ENCODE results near the gene SCN9A.

SCN9A gene

GRCh38 chr2:166375736-166376487, at the start of gene SCN9A:
SCN9A (minus strand) TSS chr2:166375944; CDS start chr2:166311756, 64,188 bp downstream.
- ChIA-PET CTCF (interaction anchor here (2.1 kb wide), 1 partner anchor 16 kb away, joined by 7 read pairs; no protein-coding TSS in a partner anchor), POLR2A (no interaction called here)
- TF ChIP-seq, protein P1, sequence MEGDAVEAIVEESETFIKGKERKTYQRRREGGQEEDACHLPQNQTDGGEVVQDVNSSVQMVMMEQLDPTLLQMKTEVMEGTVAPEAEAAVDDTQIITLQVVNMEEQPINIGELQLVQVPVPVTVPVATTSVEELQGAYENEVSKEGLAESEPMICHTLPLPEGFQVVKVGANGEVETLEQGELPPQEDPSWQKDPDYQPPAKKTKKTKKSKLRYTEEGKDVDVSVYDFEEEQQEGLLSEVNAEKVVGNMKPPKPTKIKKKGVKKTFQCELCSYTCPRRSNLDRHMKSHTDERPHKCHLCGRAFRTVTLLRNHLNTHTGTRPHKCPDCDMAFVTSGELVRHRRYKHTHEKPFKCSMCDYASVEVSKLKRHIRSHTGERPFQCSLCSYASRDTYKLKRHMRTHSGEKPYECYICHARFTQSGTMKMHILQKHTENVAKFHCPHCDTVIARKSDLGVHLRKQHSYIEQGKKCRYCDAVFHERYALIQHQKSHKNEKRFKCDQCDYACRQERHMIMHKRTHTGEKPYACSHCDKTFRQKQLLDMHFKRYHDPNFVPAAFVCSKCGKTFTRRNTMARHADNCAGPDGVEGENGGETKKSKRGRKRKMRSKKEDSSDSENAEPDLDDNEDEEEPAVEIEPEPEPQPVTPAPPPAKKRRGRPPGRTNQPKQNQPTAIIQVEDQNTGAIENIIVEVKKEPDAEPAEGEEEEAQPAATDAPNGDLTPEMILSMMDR (IDR thresholded peaks at IDR 0.05; ENCODE audit: control extremely low read depth, extremely low read depth, low read depth, missing control alignments), result no peak
- DNase-seq (ENCODE audit: extremely low spot score), result peak; percentile 15

DNA sequence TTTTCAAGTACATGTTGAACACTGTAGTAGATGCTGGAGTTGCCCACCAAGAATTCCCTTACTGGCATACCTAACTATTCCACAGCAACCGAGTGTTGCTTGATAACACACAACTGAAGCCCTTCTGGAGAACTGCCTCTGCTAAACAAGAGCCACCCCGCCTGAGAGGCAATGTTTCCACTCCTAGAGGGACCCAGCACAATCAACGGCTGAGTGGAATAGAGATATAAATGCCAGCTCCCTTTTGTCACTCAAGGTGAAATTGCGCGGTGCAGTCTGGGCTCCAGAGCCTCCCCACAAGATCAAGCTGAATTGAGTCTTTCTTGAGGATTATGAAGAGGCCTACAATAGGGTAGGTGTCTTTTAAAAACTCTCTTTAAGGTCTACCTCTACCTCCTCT, 49.1 kb upstream of the SCN9A start:
- ChIA-PET POLR2A (no interaction called here), CTCF (no interaction called here)
- TF ChIP-seq, protein P1 (IDR thresholded peaks at IDR 0.05; ENCODE audit: control extremely low read depth, extremely low read depth, low read depth, missing control alignments), result no peak
- DNase-seq (ENCODE audit: extremely low spot score), result no peak

DNA sequence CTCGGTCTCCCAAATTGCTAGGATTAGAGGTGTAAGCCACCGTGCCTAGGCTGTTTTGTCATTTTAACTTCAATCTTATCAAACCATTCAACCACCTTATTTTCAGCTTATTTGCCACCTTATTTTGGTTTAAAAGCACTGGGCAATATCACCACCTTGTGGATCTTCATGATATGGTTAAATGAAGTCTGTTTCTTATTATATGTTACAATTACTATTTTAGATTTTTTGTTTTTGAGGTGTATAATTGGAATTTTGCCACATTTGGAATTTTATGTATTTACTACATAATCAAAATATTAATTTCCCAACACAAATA, 43.8 kb upstream of the SCN9A start:
- TF ChIP-seq, protein P1 (IDR thresholded peaks at IDR 0.05; ENCODE audit: control extremely low read depth, extremely low read depth, low read depth, missing control alignments), result peak; percentile 17
- ChIA-PET POLR2A (no interaction called here), CTCF (no interaction called here)
- DNase-seq (ENCODE audit: extremely low spot score), result no peak

GRCh38 chr2:166418853-166419615, 43.3 kb upstream of the SCN9A start:
- CTCF ChIA-PET, result no interaction called here

DNA sequence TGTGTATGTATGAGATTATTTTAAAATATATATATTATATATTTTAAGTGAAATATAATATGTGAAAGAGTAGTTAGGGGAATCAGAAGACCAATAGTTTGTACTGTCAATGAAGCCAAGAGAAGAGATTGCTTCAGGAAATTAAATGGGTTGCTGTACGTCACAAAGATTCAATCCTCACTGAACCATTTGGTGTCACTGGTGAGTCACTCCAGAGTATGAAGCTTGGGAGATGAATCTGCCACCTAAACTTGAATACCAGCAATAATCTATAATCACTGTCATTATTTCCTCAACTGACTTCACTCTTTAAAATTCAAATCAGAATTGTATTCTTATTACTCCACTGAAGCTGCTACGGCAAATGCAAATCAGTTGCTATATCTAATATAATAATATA, 41.9 kb upstream of the SCN9A start:
- ChIA-PET CTCF (interaction anchor here (1.1 kb wide), 1 partner anchor 16 kb away, joined by 3 read pairs; no protein-coding TSS in a partner anchor), POLR2A (no interaction called here)
- DNase-seq (ENCODE audit: extremely low spot score), result peak; percentile 3
- TF ChIP-seq, protein P1 (IDR thresholded peaks at IDR 0.05; ENCODE audit: control extremely low read depth, extremely low read depth, low read depth, missing control alignments), result no peak

More at GRCh38 chr2:166418853-166419615, 43.3 kb upstream of the SCN9A start:
- TF ChIP-seq, protein P1 (IDR thresholded peaks at IDR 0.05; ENCODE audit: control extremely low read depth, extremely low read depth, low read depth, missing control alignments), result no peak
- DNase-seq (ENCODE audit: extremely low spot score), result no peak
- POLR2A ChIA-PET, result no interaction called here

DNA sequence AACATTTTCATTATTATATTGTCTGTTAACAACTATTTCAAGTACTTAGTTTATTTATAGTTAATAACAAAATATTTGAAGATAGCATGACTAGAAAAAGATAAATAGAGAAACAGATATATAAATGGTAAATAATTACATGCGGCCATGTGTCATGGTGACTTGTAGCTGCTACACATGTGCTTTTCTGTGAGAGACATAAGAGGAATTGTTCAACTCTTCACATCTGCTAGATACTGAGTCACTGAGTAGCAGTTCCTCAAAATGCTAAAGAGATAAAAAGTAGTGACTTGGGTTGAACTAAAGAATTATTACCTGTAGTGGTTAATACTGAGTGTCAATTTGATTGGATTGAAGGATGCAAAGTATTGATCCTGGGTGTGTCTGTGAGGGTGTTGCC, 37.5 kb upstream of the SCN9A start:
- POLR2A ChIA-PET, result no interaction called here
- TF ChIP-seq, protein P1 (IDR thresholded peaks at IDR 0.05; ENCODE audit: control extremely low read depth, extremely low read depth, low read depth, missing control alignments), result no peak
- CTCF ChIA-PET, result no interaction called here
- no peak for DNase-seq (ENCODE audit: extremely low spot score)
